ENCODE measurements around the gene PNLDC1. TPM values are rescaled to one million over a fixed set of nuclear protein-coding genes. Genes with fewer than 3 reads are reported as not detected.
"Not testable (repeated sequence)": the region's sequence is repeated elsewhere in the genome, so short reads cannot be mapped to it uniquely, and the experiment has no call there.

PNLDC1 gene
- total RNA-seq, 1 donor from 2014 or later, result not detected

DNA sequence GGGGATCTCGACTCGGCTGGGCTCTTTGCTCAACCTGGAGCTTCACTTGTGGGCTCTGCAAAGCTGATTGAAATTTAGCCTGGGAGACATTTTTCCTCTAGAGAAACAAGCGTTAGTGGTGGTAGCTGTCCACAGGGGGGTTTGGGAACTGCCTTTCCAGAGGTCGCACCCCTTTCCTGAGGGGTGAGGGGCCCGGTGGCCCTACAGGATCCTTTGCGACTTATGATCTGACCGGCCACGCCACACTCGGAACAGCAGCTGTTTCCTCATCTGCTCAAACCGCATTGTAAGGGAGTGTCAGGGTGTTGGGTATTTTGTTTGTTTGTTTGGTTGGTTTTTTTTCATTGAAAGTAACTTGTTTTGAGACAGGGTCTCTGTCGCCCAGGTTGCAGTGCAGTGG is 21.0 kb downstream of the PNLDC1 start:
- Mint-ChIP-seq H3K4me1 (ENCODE audit: low read depth) (no peaks in the 10 kb centered on the region), H3K27me3 (peaks cover 47% of the 10 kb centered on the region)
- TF ChIP-seq, protein P1, sequence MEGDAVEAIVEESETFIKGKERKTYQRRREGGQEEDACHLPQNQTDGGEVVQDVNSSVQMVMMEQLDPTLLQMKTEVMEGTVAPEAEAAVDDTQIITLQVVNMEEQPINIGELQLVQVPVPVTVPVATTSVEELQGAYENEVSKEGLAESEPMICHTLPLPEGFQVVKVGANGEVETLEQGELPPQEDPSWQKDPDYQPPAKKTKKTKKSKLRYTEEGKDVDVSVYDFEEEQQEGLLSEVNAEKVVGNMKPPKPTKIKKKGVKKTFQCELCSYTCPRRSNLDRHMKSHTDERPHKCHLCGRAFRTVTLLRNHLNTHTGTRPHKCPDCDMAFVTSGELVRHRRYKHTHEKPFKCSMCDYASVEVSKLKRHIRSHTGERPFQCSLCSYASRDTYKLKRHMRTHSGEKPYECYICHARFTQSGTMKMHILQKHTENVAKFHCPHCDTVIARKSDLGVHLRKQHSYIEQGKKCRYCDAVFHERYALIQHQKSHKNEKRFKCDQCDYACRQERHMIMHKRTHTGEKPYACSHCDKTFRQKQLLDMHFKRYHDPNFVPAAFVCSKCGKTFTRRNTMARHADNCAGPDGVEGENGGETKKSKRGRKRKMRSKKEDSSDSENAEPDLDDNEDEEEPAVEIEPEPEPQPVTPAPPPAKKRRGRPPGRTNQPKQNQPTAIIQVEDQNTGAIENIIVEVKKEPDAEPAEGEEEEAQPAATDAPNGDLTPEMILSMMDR (IDR thresholded peaks at IDR 0.05; ENCODE audit: unreplicated experiment), result no peak

DNA sequence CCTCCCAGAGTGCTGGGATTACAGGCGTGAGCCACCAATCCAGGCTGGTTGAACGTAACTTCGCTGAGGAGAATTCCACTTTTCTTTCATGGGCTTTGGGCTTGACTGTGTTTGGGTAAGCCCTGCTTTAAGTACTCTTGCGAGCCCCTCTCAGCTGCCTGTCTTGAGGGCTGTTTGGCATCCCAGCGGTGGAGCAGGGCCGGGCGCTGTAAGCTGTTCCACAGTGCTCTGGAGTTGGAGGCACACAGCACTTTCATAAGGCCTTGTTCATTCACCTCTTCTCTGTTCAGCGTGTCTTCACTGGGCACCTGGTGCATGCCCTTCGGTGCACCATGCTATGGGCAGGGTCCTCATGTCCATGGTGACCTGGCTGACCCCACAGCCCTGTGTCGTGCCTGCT is 21.6 kb downstream of the PNLDC1 start:
- H3K9me3 Mint-ChIP-seq (ENCODE audit: low read depth), result no peaks in the 10 kb centered on the region
- no peak for DNase-seq (ENCODE audit: low spot score, unreplicated experiment)
- H3K27me3 Mint-ChIP-seq, result peaks cover 47% of the 10 kb centered on the region
- H3K36me3 Mint-ChIP-seq (ENCODE audit: insufficient read depth), result no peaks in the 10 kb centered on the region
- no peaks in the 10 kb centered on the region for H3K4me1 Mint-ChIP-seq (ENCODE audit: low read depth)
- H3K27ac Mint-ChIP-seq, result no peak overlapping the region
- no peak overlapping the region for H3K4me3 Mint-ChIP-seq (ENCODE audit: low read depth)
- TF ChIP-seq, protein P1 (IDR thresholded peaks at IDR 0.05; ENCODE audit: unreplicated experiment), result no peak

More for the DNA sequence above, 21.0 kb downstream of the PNLDC1 start:
- no peak overlapping the region for H3K4me3 Mint-ChIP-seq (ENCODE audit: low read depth)
- no peak overlapping the region for H3K27ac Mint-ChIP-seq
- DNase-seq (ENCODE audit: low spot score, unreplicated experiment), result no peak
- H3K36me3 Mint-ChIP-seq (ENCODE audit: insufficient read depth), result no peaks in the 10 kb centered on the region
- H3K9me3 Mint-ChIP-seq (ENCODE audit: low read depth), result no peaks in the 10 kb centered on the region

DNA sequence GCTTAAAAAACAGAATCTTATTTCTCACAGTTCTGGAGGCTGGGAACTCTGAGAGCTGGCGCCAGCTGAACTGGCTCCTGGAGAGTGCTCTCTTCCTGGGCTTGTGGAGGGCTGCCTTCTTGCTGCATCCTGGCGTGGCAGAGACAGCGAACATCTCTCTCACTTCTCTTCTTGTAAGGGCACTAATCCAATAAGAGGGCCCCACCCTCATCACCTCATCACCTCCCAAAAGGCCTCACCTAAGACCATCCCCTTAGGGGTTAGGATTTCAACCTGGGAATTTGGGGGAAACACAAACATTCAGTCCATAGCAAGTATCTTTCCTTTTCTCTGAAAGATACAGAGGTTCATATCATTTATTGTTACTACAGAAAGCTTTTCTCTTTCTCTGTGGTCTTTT is 23.9 kb downstream of the PNLDC1 start:
- Mint-ChIP-seq H3K4me3 (ENCODE audit: low read depth) (no peak overlapping the region), H3K9me3 (ENCODE audit: low read depth) (no peaks in the 10 kb centered on the region), H3K27me3 (peaks cover 30% of the 10 kb centered on the region), H3K36me3 (ENCODE audit: insufficient read depth) (no peaks in the 10 kb centered on the region), H3K4me1 (ENCODE audit: low read depth) (no peaks in the 10 kb centered on the region), H3K27ac (no peak overlapping the region)
- no peak for DNase-seq (ENCODE audit: low spot score, unreplicated experiment)
- TF ChIP-seq, protein P1 (IDR thresholded peaks at IDR 0.05; ENCODE audit: unreplicated experiment), result no peak

DNA sequence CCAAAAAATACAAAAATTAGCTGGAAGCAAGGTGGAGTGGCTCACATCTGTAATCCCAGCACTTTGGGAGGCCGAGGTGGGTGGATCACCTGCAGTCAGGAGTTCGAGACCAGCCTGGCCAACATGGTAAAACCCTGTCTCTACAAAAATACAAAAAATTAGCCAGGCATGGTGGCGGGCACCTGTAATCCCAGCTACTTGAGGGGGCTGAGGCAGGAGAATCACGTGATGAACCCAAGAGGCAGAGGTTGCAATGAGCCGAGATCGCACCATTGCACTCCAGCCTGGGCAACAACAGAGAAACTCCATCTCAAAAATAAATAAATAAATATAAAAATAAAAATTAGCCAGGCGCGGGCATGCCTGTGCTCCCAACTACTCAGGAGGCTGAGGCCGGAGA is 24.6 kb downstream of the PNLDC1 start:
- DNase-seq (ENCODE audit: low spot score, unreplicated experiment); H3K36me3 Mint-ChIP-seq (ENCODE audit: insufficient read depth); H3K27ac Mint-ChIP-seq; H3K4me1 Mint-ChIP-seq (ENCODE audit: low read depth); H3K9me3 Mint-ChIP-seq (ENCODE audit: low read depth); H3K4me3 Mint-ChIP-seq (ENCODE audit: low read depth): not testable (repeated sequence)
- peaks cover 27% of the 10 kb centered on the region for H3K27me3 Mint-ChIP-seq

DNA sequence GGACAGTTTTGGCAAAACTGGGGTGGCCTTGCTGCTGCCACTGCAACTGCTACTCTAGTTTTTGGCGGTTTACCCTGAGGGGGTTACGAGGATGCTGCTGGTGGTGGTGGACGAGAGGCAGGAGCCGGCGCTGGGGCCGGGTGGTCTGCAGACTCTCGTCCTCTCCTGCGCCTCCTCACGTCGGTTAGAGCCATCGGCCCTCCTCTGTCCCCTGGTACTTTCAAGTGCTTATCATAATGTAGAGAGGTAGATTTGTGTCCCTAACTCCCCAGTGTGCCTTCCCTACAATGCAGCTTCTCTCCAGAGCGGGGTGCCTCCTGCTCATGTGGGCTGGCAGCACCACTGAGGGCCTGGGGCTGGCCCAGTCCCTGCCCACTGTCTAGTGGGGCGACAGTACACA is 25.9 kb downstream of the PNLDC1 start:
- H3K9me3 Mint-ChIP-seq (ENCODE audit: low read depth), result no peaks in the 10 kb centered on the region

More for the DNA sequence above, 25.9 kb downstream of the PNLDC1 start:
- Mint-ChIP-seq H3K36me3 (ENCODE audit: insufficient read depth) (no peaks in the 10 kb centered on the region), H3K27me3 (peaks cover 24% of the 10 kb centered on the region), H3K4me3 (ENCODE audit: low read depth) (no peak overlapping the region), H3K4me1 (ENCODE audit: low read depth) (no peaks in the 10 kb centered on the region), H3K27ac (no peak overlapping the region)
- no peak for DNase-seq (ENCODE audit: low spot score, unreplicated experiment)
- TF ChIP-seq, protein P1 (IDR thresholded peaks at IDR 0.05; ENCODE audit: unreplicated experiment), result no peak
